Heart right ventricle (tissue), 16 donors: ENCODE measurements around the gene BMF. TPM values are rescaled to one million over a fixed set of nuclear protein-coding genes. Genes with fewer than 3 reads are reported as not detected.

Experiments used
- ATAC-seq, 8 donors: fragments of 200-7000 bp; cut with Tn5 transposase; one replicate each; pipeline ENCODE4 v1.9.1; 2020; ENCODE audit warnings: mild to moderate bottlenecking in 8 of 8, moderate library complexity in 8 of 8, moderate number of reproducible peaks in 1 of 8
- DNase-seq, 2 donors: peaks; one replicate each; pipeline ENCODE4 v3.0.0-alpha.2; 2020
- H3K27ac ChIP-seq, 10 donors: fragments of 200-600 bp; sonication (generic) in 2 of 10; one replicate each; pipeline versions ENCODE4 v1.5.0 to v1.8.0; 2020 to 2022; ENCODE audit warnings: mild to moderate bottlenecking in 3 of 10
- H3K27me3 ChIP-seq, 7 donors: fragments of 200-600 bp; one replicate each; pipeline ENCODE4 v1.8.0; 2021 to 2022; ENCODE audit warnings: mild to moderate bottlenecking in 2 of 7
- H3K36me3 ChIP-seq, 9 donors: fragments of 200-600 bp; sonication (generic) in 1 of 9; one replicate each; pipeline versions ENCODE4 v1.5.0 to v1.8.0; 2020 to 2022; ENCODE audit warnings: mild to moderate bottlenecking in 2 of 9
- H3K4me1 ChIP-seq, 9 donors: fragments of 200-600 bp; sonication (generic) in 1 of 9; one replicate each; pipeline versions ENCODE4 v1.5.0 to v1.8.0; 2020 to 2022; ENCODE audit warnings: mild to moderate bottlenecking in 4 of 9
- H3K4me3 ChIP-seq, 10 donors: fragments of 200-600 bp; sonication (generic) in 2 of 10; one replicate each; pipeline versions ENCODE4 v1.5.0 to v1.8.0; 2020 to 2022; ENCODE audit warnings: mild to moderate bottlenecking in 7 of 10, moderate library complexity in 2 of 10
- H3K9me3 ChIP-seq, 11 donors: fragments of 200-600 bp in 10 of 11; sonication (generic) in 2 of 11; one replicate each; pipeline versions ENCODE4 v1.5.0 to v1.8.0; 2013 to 2022; ENCODE audit warnings: mild to moderate bottlenecking in 2 of 11, control low read depth in 1 of 11, moderate library complexity in 1 of 11
- WGBS, 2 donors: extraction: QIAGEN DNeasy Blood & Tissue Kit; methylation state at CpG; one replicate each; pipeline ENCODE4 v1.1.7; 2013; ENCODE audit warnings: inconsistent platforms in 1 of 2; 5-methylcytosine and 5-hydroxymethylcytosine counted together
- intact Hi-C, 10 donors: fragments of 100-400 bp; cut with DNase I; formaldehyde crosslinking; loops; one replicate each; pipeline versions ENCODE4 v1.11.1 to v1.14.2; 2022
- polyA plus RNA-seq, 2 donors: library from polyadenylated mRNA; stranded (reverse); fragments of 200-250 nt; gene quantifications; one replicate each; pipeline ENCODE4 v1.2.3, GENCODE V29; 2013
- total RNA-seq, 10 donors: library from RNA; stranded (reverse); fragmentation: NEBNext Ultra II Directional in 3 of 10; extraction: Animal tissue kit (Norgen Biotek cat#: 25700) in 3 of 10; gene quantifications; one replicate each; pipeline versions ENCODE4 v1.2.1 to v1.2.4, GENCODE V29; 2021 to 2023
- TF ChIP-seq, protein P1 (sequence below), 9 donors: fragments of 200-600 bp; sonication (generic) in 2 of 9; IDR thresholded peaks; one replicate each; pipeline versions ENCODE4 v1.5.0 to v1.8.0; 2021 to 2022; ENCODE audit warnings: antibody characterized with exemption in 9 of 9, mild to moderate bottlenecking in 5 of 9, moderate library complexity in 1 of 9
- donor health status: Arrhythmogenic right ventricular cardiomyopathy.
- donor health status: ischemic (EF 13 %, LVEDD 7.1; RV severe dilation, severe dysfunction).
- donor health status: healthy with polysubstance abuse.
- donor health status: DM: no; HTN: yes; CAD: no.
- donor health status: DM: no; HTN: no; CAD: no.
- donor health status: ischemic (EF 25% LVEDD 6.9; RV normal size, moderate dysfunction).
- donor health status: ischemic (EF 25% LVEDD 5.7; RV mildly dilated, moderate dysfunction).
- donor health status: healthy.
- donor health status: DM: yes; HTN: yes; CAD: no.
- donor health status: Ischemic cardiomyopathy.
- donor health status: ischemic (EF 35%, LVEDD 5.7; RV mildly dilated, moderate dysfunction).
- donor health status: nonischemic (EF 11% LVEDD 7.7; RV severe dilation, severe dysfunction).
- donor health status: DM: yes; HTN: yes; CAD: no.
- donor health status: PGD.
- donor health status: ischemic (EF 29% LVEDD 5.4; RV normal size, mild dysfunction).
- donor health status: nonischemic (EF 23%, LVEDD 6.1; RV moderate dilation, normal function).

Gene BMF
- total and polyA plus RNA-seq, 12 donors: 0.92 to 10.2 (median 3.0) TPM

DNA sequence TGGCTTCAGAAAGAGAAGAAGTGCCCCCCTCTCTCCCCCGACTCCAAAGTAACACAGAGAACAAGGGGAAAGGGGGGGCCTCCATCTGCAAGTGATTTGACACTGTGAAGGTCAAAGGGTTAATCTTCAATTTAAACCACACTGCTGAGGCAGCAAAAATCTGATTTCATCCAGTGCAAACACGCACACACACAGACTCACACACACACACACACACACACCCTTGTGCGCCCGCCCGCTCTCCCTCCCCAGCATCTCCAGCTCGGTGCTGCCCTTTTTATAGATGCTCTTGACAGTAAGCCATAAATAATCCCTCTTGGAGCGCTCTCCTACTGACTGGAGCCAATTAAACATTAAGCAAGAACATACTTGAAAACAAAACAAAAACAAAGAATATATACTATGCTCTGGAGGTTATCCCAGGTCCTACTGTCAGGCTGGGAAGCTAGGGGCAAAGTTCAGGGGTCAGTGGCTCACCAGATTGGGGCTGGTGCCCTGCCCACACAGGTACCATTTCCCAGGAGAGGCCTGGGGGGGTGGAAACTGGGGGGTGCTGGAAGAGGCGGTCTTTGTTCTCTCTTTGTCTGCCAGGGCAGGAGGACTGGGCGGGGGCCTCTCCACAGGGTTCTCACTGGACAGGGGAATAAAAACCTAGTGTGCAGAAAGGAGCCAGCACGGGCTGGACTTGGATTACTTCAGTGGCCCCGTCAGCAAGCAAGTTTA, 16.3 kb downstream of the BMF start:
- peaks cover 0 to 23% (median 0%) of the 10 kb centered on the region in 9 donors for H3K36me3 ChIP-seq
- no peak overlapping the region for H3K4me3 ChIP-seq
- WGBS, 2 donors: 17 to 23% methylated on average over 11 of the region's 11 CpGs
- H3K27me3 ChIP-seq: no peaks in the 10 kb centered on the region
- peak; percentile 69 to 72 for DNase-seq
- peak overlapping the region; percentile 63 to 87 (median 77) for H3K27ac ChIP-seq
- H3K9me3 ChIP-seq: no peaks in the 10 kb centered on the region
- peak; percentile 83 to 93 (median 88) for ATAC-seq
- TF ChIP-seq, protein P1, sequence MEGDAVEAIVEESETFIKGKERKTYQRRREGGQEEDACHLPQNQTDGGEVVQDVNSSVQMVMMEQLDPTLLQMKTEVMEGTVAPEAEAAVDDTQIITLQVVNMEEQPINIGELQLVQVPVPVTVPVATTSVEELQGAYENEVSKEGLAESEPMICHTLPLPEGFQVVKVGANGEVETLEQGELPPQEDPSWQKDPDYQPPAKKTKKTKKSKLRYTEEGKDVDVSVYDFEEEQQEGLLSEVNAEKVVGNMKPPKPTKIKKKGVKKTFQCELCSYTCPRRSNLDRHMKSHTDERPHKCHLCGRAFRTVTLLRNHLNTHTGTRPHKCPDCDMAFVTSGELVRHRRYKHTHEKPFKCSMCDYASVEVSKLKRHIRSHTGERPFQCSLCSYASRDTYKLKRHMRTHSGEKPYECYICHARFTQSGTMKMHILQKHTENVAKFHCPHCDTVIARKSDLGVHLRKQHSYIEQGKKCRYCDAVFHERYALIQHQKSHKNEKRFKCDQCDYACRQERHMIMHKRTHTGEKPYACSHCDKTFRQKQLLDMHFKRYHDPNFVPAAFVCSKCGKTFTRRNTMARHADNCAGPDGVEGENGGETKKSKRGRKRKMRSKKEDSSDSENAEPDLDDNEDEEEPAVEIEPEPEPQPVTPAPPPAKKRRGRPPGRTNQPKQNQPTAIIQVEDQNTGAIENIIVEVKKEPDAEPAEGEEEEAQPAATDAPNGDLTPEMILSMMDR (IDR thresholded peaks at IDR 0.05): no peak
- intact Hi-C loops: no loop called here
- peaks cover 19 to 93% (median 61%) of the 10 kb centered on the region in 9 donors for H3K4me1 ChIP-seq

DNA sequence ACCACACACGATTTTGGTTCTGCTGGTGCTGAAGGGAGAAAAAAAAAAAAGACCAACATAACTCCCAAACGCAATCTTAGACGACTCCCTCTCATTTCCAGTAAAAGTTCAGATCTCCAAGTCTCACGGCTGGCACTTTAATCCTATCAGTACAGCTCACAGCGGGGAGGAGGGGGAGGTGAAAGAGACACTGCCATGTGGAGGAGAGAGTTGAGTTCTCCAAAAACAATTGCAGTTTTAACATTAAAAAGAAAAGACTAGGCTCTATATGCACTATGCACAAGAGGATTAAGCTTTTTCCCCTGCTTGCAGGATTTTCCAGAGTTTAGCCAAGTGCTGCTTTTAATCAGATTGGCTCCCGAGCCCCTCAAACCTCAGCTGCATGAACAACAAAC, 16.8 kb downstream of the BMF start:
- H3K9me3 ChIP-seq: no peaks in the 10 kb centered on the region
- peak in 2 of 8 donors; percentile 7 to 16 for ATAC-seq
- H3K4me3 ChIP-seq: no peak overlapping the region
- H3K27ac ChIP-seq: peak overlapping the region in 5 of 10 donors; percentile 3 to 87 (median 77)
- DNase-seq: no peak
- 23 to 31% methylated on average over 6 of the region's 6 CpGs for WGBS, 2 donors
- TF ChIP-seq, protein P1 (IDR thresholded peaks at IDR 0.05): no peak
- H3K4me1 ChIP-seq: peaks cover 19 to 93% (median 64%) of the 10 kb centered on the region in 9 donors
- no peaks in the 10 kb centered on the region for H3K27me3 ChIP-seq
- peaks cover 0 to 23% (median 0%) of the 10 kb centered on the region in 9 donors for H3K36me3 ChIP-seq
- intact Hi-C loops: no loop called here

DNA sequence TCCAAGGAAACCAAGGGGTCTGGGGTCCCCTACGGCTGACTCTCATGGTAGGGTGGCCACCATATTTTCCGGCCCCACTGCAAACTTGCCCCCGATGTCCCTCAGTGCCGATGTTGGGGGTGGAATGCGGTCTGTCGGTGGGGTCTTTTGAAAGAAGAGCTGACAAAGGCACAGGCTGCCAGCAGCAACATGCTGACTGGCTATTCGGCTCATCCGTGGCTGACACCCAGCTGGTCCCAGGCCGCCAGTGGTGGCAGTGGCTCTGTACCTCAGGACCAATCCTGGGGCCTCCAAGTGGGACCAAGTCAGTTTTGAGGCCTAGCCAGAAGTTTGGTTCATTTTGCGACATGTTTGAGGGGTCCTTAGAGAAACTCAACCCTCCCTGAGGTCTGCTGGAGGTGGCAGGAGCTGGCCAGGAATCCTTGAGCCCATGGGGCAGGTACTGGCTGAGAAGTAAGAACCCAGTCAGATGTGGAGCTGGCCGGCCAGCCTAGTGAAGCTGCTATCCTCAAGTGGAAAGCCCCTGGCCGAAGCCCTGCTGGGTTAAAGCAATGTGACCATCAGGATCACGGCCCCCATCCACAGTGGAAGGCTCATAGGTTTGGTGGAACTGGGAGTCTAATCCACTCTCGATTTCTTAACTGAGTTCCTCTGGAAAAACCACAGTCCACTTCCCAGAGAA, 17.8 kb downstream of the BMF start:
- intact Hi-C loops: no loop called here
- Histone ChIP-seq H3K4me1 (peaks cover 19 to 89% (median 59%) of the 10 kb centered on the region in 9 donors), H3K27ac (peak overlapping the region in 1 of 10 donors; percentile 19), H3K9me3 (no peaks in the 10 kb centered on the region), H3K4me3 (no peak overlapping the region), H3K36me3 (peaks cover 0 to 23% (median 0%) of the 10 kb centered on the region in 9 donors), H3K27me3 (no peaks in the 10 kb centered on the region)
- TF ChIP-seq, protein P1 (IDR thresholded peaks at IDR 0.05): no peak
- ATAC-seq (no peak), DNase-seq (no peak)
- WGBS, 2 donors: 86 to 90% methylated on average over 14 of the region's 14 CpGs

DNA sequence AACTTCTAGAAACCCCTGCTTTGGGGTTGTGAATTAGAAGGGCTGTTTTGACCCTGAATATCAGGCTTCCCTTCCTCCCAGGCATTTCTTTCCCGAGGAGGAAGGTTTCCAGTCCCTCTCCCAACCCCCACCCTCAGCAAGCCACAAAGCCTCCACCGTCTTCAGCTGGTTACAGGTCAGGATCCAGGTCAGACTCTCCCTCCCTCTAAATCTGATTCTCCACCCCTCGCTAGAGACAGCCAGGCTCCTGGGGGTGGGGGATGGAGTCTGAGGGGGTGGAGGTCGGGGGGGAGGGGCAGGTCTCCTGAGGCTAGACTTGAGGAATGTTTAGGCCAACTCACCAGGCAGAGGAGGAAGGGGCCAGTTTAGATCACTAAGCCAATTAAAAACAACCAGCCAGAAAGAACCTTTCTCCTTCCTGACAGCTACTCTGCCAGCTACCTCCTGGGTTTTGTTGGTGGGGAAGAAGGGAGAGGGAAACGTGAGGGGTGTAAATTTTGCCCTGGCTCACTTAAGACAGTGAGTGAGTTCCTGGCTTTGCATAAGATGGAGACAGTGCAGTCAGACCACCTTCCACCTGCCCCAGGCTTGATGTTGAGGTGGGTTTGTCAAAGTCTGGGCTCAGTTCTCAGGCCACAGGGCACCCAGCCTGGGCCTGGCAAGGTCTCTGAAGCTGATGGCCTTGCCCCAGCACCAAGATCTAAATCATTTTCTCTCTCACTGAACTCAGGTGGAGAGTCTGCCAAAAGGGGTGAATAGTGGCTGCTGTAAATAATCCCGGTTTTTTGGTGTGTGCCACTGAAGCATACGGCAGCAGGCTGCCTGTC, 19.5 kb downstream of the BMF start:
- Histone ChIP-seq H3K27me3 (no peaks in the 10 kb centered on the region), H3K4me3 (no peak overlapping the region), H3K9me3 (no peaks in the 10 kb centered on the region), H3K27ac (peak overlapping the region in 3 of 10 donors; percentile 2 to 30 (median 24)), H3K36me3 (peaks cover 0 to 23% (median 0%) of the 10 kb centered on the region in 9 donors), H3K4me1 (peaks cover 19 to 79% (median 48%) of the 10 kb centered on the region in 9 donors)
- 49 to 50% methylated on average over 7 of the region's 7 CpGs for WGBS, 2 donors
- intact Hi-C loops: loop anchor here in 1 of 10 donors (5.0 kb wide), 1 partner anchor 37 kb away; no protein-coding TSS in a partner anchor
- DNase-seq (no peak), ATAC-seq (no peak)
- TF ChIP-seq, protein P1 (IDR thresholded peaks at IDR 0.05): no peak
